ENCODE measurements around the gene DDX23. TPM values are rescaled to one million over a fixed set of nuclear protein-coding genes. Genes with fewer than 3 reads are reported as not detected.
A peak's percentile ranks its signal among the peaks of the same experiment; 100 is the strongest.

The DDX23 gene
- polyA plus RNA-seq, 3 donors = 21.4 to 63.8 (median 28.4) TPM

DNA sequence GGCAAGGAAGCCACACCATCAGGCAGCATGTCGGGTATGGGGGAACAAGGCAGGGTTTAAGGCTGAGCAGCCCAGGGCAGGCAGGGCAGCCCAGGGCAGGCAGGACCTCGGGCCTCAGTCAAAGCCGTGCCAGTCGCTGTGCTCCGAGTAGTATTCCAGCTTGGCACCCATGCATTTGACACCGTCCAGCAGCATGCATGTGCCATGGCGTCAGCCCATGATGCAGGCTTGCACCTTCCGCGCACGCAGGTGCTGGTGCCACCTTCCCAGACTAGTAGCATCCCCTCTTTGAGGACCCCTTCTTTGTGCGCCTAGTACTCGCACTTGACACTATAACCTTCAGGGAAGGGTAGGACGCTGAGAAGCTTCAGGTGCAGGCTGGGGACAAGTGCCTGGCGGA, 51.5 kb downstream of the DDX23 start:
- TF ChIP-seq, protein P1, sequence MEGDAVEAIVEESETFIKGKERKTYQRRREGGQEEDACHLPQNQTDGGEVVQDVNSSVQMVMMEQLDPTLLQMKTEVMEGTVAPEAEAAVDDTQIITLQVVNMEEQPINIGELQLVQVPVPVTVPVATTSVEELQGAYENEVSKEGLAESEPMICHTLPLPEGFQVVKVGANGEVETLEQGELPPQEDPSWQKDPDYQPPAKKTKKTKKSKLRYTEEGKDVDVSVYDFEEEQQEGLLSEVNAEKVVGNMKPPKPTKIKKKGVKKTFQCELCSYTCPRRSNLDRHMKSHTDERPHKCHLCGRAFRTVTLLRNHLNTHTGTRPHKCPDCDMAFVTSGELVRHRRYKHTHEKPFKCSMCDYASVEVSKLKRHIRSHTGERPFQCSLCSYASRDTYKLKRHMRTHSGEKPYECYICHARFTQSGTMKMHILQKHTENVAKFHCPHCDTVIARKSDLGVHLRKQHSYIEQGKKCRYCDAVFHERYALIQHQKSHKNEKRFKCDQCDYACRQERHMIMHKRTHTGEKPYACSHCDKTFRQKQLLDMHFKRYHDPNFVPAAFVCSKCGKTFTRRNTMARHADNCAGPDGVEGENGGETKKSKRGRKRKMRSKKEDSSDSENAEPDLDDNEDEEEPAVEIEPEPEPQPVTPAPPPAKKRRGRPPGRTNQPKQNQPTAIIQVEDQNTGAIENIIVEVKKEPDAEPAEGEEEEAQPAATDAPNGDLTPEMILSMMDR (IDR thresholded peaks at IDR 0.05) = no peak
- Histone ChIP-seq H4K20me1 (ENCODE audit: insufficient read depth, low read length) (no peaks in the 10 kb centered on the region), H3K4me3 (replicated peaks in 1 of 3; ENCODE audit: low read depth in 2 of 3, low read length in 3 of 3) (no peak overlapping the region), H3K4me1 (ENCODE audit: control insufficient read depth in 1 of 2, insufficient read depth in 2 of 2, low read length in 2 of 2) (peaks cover 6 to 7% of the 10 kb centered on the region in 2 donors), H3K9me3 (replicated peaks in 1 of 2; ENCODE audit: control insufficient read depth in 1 of 2, insufficient read depth in 1 of 2, low read length in 2 of 2) (no peaks in the 10 kb centered on the region), H3K79me2 (ENCODE audit: insufficient read depth, low read length) (no peaks in the 10 kb centered on the region), H3K27ac (ENCODE audit: low read depth in 1 of 2, low read length in 2 of 2) (no peak overlapping the region), H3K27me3 (ENCODE audit: control insufficient read depth in 2 of 2, insufficient read depth in 2 of 2, low read length in 2 of 2) (no peaks in the 10 kb centered on the region), H3K36me3 (replicated peaks in 1 of 2; ENCODE audit: control insufficient read depth in 1 of 2, insufficient read depth in 2 of 2, low read length in 2 of 2) (no peaks in the 10 kb centered on the region), H3K9ac (ENCODE audit: insufficient read depth, low read length, poor library complexity, severe bottlenecking) (no peak overlapping the region), H3K4me2 (replicated peaks; ENCODE audit: extremely low read depth, low read length, poor library complexity, severe bottlenecking) (no peak overlapping the region), H2AFZ (ENCODE audit: insufficient read depth, low read depth, low read length, poor library complexity, severe bottlenecking) (no peak overlapping the region)
- H3K4me3 Mint-ChIP-seq = peak overlapping the region in 1 of 2 donors; percentile 59
- H3K27me3 Mint-ChIP-seq (ENCODE audit: low read depth in 3 of 3) = peaks cover 6 to 8% (median 6%) of the 10 kb centered on the region in 3 donors
- H3K27ac Mint-ChIP-seq = no peak overlapping the region
- peaks cover 0 to 1% (median 0%) of the 10 kb centered on the region in 7 donors for H3K9me3 Mint-ChIP-seq
- H3K4me1 Mint-ChIP-seq = peaks cover 9% of the 10 kb centered on the region
- DNase-seq = no peak
- intact Hi-C loops (cut with micrococcal nuclease) = no loop called here
- WGBS (ENCODE audit: insufficient coverage) = 92% methylated on average over 14 of the region's 14 CpGs
- H3K36me3 Mint-ChIP-seq = no peaks in the 10 kb centered on the region

DNA sequence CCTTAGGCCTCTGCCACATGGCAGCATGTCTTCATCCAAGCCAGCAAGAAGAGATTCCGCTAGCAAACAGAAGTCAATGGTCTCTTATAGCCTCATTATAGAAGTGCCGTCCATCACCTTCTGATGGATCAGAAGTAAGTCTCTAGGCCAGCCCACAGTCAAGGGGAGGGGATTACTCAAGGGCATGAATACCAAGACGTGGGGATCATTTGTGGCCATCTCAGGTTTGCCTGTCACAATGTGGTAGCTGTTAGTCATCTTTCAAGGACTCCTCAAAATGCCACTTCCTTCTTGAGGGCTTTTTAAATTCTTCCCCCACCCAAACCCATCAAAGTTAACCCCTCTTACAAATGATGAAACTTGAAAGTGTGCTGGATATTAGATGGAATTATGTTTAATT, 55.0 kb downstream of the DDX23 start:
- TF ChIP-seq, protein P1 (IDR thresholded peaks at IDR 0.05) = no peak
- Histone ChIP-seq H3K36me3 (replicated peaks in 1 of 2; ENCODE audit: control insufficient read depth in 1 of 2, insufficient read depth in 2 of 2, low read length in 2 of 2) (no peaks in the 10 kb centered on the region), H3K79me2 (ENCODE audit: insufficient read depth, low read length) (no peaks in the 10 kb centered on the region), H3K9me3 (replicated peaks in 1 of 2; ENCODE audit: control insufficient read depth in 1 of 2, insufficient read depth in 1 of 2, low read length in 2 of 2) (no peaks in the 10 kb centered on the region), H3K27me3 (ENCODE audit: control insufficient read depth in 2 of 2, insufficient read depth in 2 of 2, low read length in 2 of 2) (no peaks in the 10 kb centered on the region), H3K27ac (ENCODE audit: low read depth in 1 of 2, low read length in 2 of 2) (no peak overlapping the region), H3K9ac (ENCODE audit: insufficient read depth, low read length, poor library complexity, severe bottlenecking) (no peak overlapping the region), H3K4me2 (replicated peaks; ENCODE audit: extremely low read depth, low read length, poor library complexity, severe bottlenecking) (no peak overlapping the region), H3K4me3 (replicated peaks in 1 of 3; ENCODE audit: low read depth in 2 of 3, low read length in 3 of 3) (no peak overlapping the region), H3K4me1 (ENCODE audit: control insufficient read depth in 1 of 2, insufficient read depth in 2 of 2, low read length in 2 of 2) (peaks cover 7 to 8% of the 10 kb centered on the region in 2 donors), H4K20me1 (ENCODE audit: insufficient read depth, low read length) (no peaks in the 10 kb centered on the region), H2AFZ (ENCODE audit: insufficient read depth, low read depth, low read length, poor library complexity, severe bottlenecking) (no peak overlapping the region)
- peaks cover 5 to 10% (median 7%) of the 10 kb centered on the region in 3 donors for H3K27me3 Mint-ChIP-seq (ENCODE audit: low read depth in 3 of 3)
- intact Hi-C loops (cut with micrococcal nuclease) = loop anchor here in 1 of 2 donors (5.0 kb wide), 1 partner anchor 45 kb away; no protein-coding TSS in a partner anchor
- no peak overlapping the region for H3K4me3 Mint-ChIP-seq
- H3K36me3 Mint-ChIP-seq = no peaks in the 10 kb centered on the region
- peaks cover 7% of the 10 kb centered on the region for H3K4me1 Mint-ChIP-seq
- peaks cover 0 to 1% (median 0%) of the 10 kb centered on the region in 7 donors for H3K9me3 Mint-ChIP-seq
- DNase-seq = peak in 1 of 3 donors; percentile 19
- H3K27ac Mint-ChIP-seq = no peak overlapping the region
- 94% methylated on average over 2 of the region's 3 CpGs for WGBS (ENCODE audit: insufficient coverage)
